ENCODE data around the gene XKRX.

The XKRX gene

GRCh38 chrX:100964362-100964761 lies 35.6 kb upstream of the XKRX start:
- TF ChIP-seq, protein P1, sequence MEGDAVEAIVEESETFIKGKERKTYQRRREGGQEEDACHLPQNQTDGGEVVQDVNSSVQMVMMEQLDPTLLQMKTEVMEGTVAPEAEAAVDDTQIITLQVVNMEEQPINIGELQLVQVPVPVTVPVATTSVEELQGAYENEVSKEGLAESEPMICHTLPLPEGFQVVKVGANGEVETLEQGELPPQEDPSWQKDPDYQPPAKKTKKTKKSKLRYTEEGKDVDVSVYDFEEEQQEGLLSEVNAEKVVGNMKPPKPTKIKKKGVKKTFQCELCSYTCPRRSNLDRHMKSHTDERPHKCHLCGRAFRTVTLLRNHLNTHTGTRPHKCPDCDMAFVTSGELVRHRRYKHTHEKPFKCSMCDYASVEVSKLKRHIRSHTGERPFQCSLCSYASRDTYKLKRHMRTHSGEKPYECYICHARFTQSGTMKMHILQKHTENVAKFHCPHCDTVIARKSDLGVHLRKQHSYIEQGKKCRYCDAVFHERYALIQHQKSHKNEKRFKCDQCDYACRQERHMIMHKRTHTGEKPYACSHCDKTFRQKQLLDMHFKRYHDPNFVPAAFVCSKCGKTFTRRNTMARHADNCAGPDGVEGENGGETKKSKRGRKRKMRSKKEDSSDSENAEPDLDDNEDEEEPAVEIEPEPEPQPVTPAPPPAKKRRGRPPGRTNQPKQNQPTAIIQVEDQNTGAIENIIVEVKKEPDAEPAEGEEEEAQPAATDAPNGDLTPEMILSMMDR (IDR thresholded peaks at IDR 0.05; ENCODE audit: insufficient read depth, low read length, missing control alignments): no peak
- no peak overlapping the region for H3K4me3 ChIP-seq (ENCODE audit: low read depth, low read length)
- no peak for DNase-seq (ENCODE audit: low read depth, low spot score)
- ChIA-PET POLR2A (no interaction called here), CTCF (no interaction called here)

DNA sequence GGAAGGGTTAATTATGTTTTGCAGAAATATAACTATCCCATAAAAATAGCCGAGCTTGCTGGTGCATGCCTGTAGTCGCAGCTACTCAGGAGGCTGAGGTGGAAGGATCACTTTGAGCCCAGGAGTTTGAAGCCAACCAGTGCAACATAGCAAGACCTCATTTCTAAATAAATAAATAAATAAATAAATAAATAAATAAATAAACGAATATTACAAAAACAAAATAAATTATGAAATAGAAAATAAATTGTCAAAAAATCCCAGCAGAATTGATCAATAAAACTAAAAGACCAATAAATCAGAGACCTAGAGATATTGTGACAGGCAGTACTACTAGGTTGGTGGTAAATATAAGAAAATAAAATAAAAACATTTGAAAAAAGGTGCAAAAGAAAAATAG lies 34.1 kb upstream of the XKRX start:
- no peak overlapping the region for H3K4me3 ChIP-seq (ENCODE audit: low read depth, low read length)
- CTCF ChIA-PET: no interaction called here
- DNase-seq (ENCODE audit: low read depth, low spot score): no peak
- TF ChIP-seq, protein P1 (IDR thresholded peaks at IDR 0.05; ENCODE audit: insufficient read depth, low read length, missing control alignments): no peak
- POLR2A ChIA-PET: no interaction called here

DNA sequence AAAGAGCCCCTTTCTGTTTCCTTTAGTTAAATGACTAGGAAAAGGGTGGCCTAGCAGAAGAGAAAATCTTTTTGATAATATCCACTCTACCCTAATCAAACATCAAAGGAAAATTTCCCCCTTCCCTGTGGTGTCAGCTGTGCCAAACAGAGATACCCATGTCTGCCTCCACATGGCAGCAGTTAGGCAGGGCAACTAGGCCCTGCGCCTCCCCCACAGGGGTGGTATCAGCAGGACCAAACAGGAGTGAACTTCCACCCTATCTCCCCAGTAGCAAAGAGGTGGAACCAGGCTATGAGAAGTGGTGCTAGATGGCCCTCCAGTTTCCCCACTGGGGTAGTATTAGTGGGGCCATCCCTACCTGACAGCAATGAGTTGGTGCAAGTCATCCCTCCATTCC lies 19.8 kb upstream of the XKRX start:
- POLR2A ChIA-PET: no interaction called here
- DNase-seq (ENCODE audit: low read depth, low spot score): no peak
- TF ChIP-seq, protein P1 (IDR thresholded peaks at IDR 0.05; ENCODE audit: insufficient read depth, low read length, missing control alignments): no peak
- CTCF ChIA-PET: no interaction called here
- H3K4me3 ChIP-seq (ENCODE audit: low read depth, low read length): no peak overlapping the region

DNA sequence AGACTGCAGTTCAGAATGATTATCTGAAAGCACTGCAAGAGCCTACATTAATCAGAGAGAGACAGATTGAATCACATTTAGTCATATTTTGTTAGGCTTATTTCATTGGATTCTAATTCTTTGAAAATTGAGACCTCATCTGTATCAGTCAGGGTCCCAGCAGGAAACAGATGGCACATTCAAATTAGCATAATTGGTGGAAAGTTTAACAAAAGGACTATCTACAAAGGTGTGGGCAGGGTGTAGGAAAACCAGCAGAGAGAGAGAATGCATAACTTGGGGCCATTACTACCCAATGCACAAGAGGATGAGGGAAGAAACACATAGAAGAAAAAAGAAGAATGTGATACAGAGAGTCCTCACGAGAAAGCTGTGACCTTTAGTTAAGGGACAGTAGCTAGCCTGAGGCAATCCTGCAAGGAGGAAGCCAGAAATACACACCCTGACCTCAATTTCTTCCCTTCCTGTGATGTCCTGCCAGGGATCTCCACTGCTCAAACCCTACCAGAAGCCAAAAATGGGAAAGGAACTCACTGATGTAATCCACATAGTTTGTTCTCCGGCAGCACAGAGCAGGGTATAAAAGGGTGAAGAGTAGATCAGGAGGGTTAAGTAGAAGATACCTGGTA lies 17.7 kb upstream of the XKRX start:
- H3K4me3 ChIP-seq (ENCODE audit: low read depth, low read length): no peak overlapping the region
- no peak for DNase-seq (ENCODE audit: low read depth, low spot score)
- TF ChIP-seq, protein P1 (IDR thresholded peaks at IDR 0.05; ENCODE audit: insufficient read depth, low read length, missing control alignments): no peak
- ChIA-PET CTCF (no interaction called here), POLR2A (no interaction called here)

- CTCF ChIA-PET: no interaction called here
Measured at GRCh38 chrX:100944601-100945000, 15.9 kb upstream of the XKRX start.

GRCh38 chrX:100939333-100939732 lies 10.6 kb upstream of the XKRX start:
- TF ChIP-seq, protein P1 (IDR thresholded peaks at IDR 0.05; ENCODE audit: insufficient read depth, low read length, missing control alignments): no peak
- ChIA-PET POLR2A (no interaction called here), CTCF (no interaction called here)
- DNase-seq (ENCODE audit: low read depth, low spot score): no peak
- no peak overlapping the region for H3K4me3 ChIP-seq (ENCODE audit: low read depth, low read length)

More at GRCh38 chrX:100944601-100945000, 15.9 kb upstream of the XKRX start:
- DNase-seq (ENCODE audit: low read depth, low spot score): no peak
- no peak overlapping the region for H3K4me3 ChIP-seq (ENCODE audit: low read depth, low read length)
- POLR2A ChIA-PET: no interaction called here
- TF ChIP-seq, protein P1 (IDR thresholded peaks at IDR 0.05; ENCODE audit: insufficient read depth, low read length, missing control alignments): no peak
